HG03442 (cell line): Measurements from ENCODE around the gene WNT5A.

Experiments
- ATAC-seq: cut with Tn5 transposase; IDR thresholded peaks from one replicate; pipeline ENCODE4 v1.9.1; 2021; ENCODE audit warnings: mild to moderate bottlenecking, moderate library complexity; ENCODE audit not compliant: unreplicated experiment

Gene WNT5A

GRCh38 chr3:55452886-55453285 lies 34.2 kb downstream of the WNT5A start:
- no peak for ATAC-seq

DNA sequence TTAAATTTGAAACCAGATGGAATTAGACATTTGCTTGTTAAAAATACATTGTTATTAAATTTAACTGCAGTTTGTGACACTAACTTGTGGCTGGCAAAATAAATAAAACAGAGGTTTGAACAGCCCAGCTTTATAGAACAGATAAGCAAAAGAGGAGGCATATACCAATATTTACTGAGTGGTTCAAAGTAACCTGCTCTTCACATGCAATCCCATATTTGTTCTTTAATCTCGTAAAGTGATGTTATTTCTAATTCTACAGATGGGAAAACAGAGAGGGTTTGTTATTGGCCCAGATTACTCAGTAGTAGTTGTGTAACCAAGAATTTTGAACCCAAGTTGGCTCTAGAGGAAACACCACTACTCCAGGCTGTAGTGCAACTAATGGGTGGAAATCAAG lies 37.6 kb downstream of the WNT5A start:
- no peak for ATAC-seq

DNA sequence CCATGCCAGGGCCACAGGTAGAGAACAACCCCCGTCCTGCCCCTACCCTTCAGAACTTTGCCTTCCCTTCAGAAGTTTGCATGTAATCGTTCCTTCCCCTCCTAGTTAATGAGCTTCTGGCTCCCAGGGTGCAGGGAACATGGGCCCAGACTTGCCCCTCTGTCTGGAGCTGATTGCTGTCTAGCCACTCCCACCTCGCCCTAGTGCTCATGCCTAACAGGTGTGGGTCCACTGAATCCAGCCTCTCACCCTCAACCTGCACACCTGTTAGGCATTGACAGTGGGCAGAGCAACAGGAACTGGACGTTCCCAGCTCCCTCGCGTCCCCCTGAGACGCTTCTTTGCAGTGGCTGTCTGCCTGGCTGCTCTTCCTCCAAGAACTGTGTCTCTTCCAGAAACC lies 40.3 kb downstream of the WNT5A start:
- ATAC-seq: no peak

- no peak for ATAC-seq
Observed at GRCh38 chr3:55445551-55445950, 41.6 kb downstream of the WNT5A start.

- ATAC-seq: no peak
Observed at GRCh38 chr3:55443346-55443745, 43.8 kb downstream of the WNT5A start.

- ATAC-seq: no peak
Observed at GRCh38 chr3:55442861-55443260, 44.2 kb downstream of the WNT5A start.

DNA sequence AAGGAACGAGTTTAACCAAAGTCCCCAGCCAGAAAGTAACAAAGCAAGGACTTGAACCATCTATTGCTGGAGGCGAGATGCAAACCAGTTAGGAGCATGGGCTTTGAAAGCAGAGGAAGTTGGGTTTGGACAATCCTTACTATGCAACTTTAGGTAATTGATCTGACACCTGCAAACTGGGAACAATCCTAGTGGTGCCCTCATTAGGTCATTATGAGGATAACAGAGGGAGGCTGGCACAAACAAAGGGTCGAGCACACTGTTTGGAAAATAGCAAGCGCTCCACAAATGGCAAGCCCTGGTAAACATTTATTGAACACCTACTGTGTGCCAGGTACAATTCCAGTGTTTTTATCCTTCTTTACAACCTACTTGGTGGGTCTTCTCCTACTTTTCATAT lies 45.6 kb downstream of the WNT5A start:
- no peak for ATAC-seq

DNA sequence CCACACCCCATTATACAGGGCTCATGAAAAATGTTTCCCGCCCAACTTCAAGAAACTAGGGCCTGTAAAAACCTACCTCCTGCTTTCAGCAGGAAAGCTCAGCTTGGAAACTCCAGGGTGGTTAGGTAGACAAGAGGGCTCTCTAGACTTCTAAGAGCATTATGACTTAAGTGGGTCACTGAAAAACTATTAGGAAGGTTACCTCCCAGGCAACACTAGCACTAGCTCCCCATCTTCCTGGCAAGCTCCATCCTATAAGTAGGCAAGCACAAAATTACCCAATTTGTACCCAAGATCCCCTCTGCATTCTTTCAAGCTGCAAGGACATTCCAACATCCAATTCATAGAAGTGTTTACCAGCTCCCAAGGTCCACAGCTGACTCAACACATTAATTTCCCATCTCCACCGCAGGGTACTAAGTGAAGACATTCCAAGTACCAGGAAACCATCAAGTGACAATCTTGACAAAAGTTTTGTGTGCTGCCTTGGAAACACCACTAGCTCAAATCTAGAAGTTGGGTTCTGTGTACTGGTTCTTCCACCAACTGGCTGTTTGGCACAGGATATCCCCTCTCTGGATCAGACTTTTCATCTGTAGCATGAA lies 46.9 kb downstream of the WNT5A start:
- ATAC-seq: no peak

GRCh38 chr3:55439657-55440056 lies 47.4 kb downstream of the WNT5A start:
- no peak for ATAC-seq

GRCh38 chr3:55436644-55437043 lies 50.5 kb downstream of the WNT5A start:
- no peak for ATAC-seq

GRCh38 chr3:55435491-55435890 lies 51.6 kb downstream of the WNT5A start:
- ATAC-seq: no peak

GRCh38 chr3:55434789-55435188 lies 52.3 kb downstream of the WNT5A start:
- ATAC-seq: peak; percentile 72

GRCh38 chr3:55431041-55431440 lies 56.1 kb downstream of the WNT5A start:
- ATAC-seq: no peak

DNA sequence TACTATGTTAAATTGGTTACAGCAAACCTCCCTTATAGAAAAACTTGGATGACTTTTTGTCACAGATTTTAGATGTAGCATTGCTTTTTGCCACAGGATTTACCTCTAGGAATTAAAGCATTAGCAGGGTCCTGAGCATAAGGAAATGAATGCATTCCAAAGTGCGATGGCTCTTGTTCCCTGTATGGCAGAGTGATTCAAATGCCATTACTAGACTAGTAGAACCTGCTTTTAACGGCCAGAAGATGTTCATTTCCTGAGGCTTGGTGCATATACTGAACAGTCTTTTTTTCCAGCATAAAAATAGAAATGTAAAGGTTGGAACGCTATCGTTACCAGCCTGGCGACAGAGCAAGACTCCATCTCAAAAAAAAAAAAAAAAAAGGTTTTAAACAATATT lies 59.4 kb downstream of the WNT5A start:
- no peak for ATAC-seq

GRCh38 chr3:55426486-55426885 lies 60.6 kb downstream of the WNT5A start:
- ATAC-seq: no peak

DNA sequence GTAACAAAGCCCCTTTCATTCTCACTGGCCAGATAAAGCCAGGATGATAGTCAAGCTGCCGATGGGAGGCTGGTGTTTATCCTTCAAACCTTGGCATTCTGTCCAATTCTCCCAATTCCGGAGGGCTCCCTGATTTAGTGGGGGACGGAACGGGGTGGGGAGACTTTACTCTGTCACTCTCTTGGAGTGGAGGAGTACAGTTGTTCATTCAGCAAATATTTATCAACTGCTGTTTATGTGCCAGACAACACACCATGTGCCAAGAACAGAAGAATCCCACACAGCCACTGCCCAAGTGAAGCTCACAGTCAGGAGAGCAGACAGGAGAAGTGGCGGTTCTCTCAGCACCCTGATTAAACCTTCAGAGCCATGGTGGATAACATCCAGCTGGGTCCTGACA lies 63.3 kb downstream of the WNT5A start:
- no peak for ATAC-seq

GRCh38 chr3:55417211-55417610 lies 69.9 kb downstream of the WNT5A start:
- ATAC-seq: no peak

- no peak for ATAC-seq
Observed at GRCh38 chr3:55416331-55416821, 70.7 kb downstream of the WNT5A start.
